Cardiac fibroblast (primary cell): ENCODE measurements around the gene FAIM2.

Source experiments
- DNase-seq, 2 donors: peaks; one replicate each; pipeline versions ENCODE4 v3.0.0 to v3.0.0-alpha.2; 2010; ENCODE audit warnings: low read depth in 2 of 2
- H3K4me3 ChIP-seq, 2 donors: replicated peaks in 1 of 2; 1 replicate in 1 of 2; 2 replicates in 1 of 2; pipeline ENCODE4 v1.5.1; 2011; ENCODE audit warnings: low read depth in 2 of 2, low read length in 2 of 2, mild to moderate bottlenecking in 2 of 2, moderate library complexity in 1 of 2
- TF ChIP-seq, protein P1 (sequence below): IDR thresholded peaks from one replicate; pipeline ENCODE4 v1.5.1; 2011; ENCODE audit warnings: low read depth, mild to moderate bottlenecking, low read length, inconsistent platforms

FAIM2 gene

DNA sequence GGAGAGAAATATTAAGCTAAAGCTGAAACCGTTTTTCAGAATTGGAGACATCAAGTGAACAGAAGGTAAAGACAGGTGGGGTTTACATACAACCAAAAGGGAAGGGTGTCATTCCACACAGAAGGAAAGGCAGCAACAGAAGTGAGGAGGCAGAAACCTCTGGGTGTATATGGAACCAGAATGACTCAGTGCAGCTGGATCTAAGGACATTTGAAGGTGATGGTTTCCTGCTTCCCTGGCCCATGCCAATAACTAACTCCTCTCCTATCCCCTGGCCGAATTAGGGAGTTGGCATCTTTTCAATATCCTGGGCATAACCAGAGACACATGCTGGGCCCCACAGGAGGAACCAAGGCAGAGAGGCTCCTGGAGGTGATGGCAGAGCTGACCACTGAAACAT, 83.9 kb downstream of the FAIM2 start:
- TF ChIP-seq, protein P1, sequence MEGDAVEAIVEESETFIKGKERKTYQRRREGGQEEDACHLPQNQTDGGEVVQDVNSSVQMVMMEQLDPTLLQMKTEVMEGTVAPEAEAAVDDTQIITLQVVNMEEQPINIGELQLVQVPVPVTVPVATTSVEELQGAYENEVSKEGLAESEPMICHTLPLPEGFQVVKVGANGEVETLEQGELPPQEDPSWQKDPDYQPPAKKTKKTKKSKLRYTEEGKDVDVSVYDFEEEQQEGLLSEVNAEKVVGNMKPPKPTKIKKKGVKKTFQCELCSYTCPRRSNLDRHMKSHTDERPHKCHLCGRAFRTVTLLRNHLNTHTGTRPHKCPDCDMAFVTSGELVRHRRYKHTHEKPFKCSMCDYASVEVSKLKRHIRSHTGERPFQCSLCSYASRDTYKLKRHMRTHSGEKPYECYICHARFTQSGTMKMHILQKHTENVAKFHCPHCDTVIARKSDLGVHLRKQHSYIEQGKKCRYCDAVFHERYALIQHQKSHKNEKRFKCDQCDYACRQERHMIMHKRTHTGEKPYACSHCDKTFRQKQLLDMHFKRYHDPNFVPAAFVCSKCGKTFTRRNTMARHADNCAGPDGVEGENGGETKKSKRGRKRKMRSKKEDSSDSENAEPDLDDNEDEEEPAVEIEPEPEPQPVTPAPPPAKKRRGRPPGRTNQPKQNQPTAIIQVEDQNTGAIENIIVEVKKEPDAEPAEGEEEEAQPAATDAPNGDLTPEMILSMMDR: no peak
- DNase-seq: no peak
- H3K4me3 ChIP-seq: no peak overlapping the region

DNA sequence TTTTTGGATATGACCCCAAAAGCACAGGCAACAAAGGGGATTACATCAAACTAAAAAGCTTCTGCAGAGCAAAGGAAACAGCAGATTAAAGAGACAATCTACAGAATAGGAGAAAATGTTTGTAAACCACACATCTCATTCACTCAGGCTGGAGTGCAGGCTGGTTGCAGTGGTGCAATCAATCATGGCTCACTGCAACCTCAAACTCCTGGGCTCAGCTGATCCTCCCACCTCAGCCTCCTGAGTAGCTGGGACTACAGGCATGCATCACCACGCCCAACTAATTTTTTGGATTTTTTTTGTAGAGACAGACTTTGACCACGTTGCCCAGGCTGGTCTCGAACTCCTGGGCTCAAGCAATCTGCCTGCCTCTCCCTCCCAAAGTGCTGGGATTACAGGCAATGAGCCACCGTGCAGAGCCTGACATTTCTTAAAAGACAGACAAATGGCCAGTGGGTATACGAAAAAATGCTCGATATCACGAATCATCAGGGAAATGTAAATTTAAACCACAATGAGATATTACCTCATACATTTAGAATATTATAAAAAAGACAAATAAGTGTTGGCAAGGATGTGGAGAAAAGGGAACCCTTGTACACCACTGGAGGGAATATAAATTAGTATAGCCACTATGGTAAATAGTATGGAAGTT, 85.3 kb downstream of the FAIM2 start:
- H3K4me3 ChIP-seq: no peak overlapping the region
- TF ChIP-seq, protein P1: no peak
- no peak for DNase-seq
